Inferior parietal cortex (tissue), 1 donor: ENCODE measurements around the gene C8B.

Experiments
- DNase-seq: peaks from one replicate; pipeline ENCODE4 v3.0.0-alpha.2; 2016; ENCODE audit errors: extremely low spot score

The C8B gene

GRCh38 chr1:56972976-56973375 is 7.2 kb upstream of the C8B start:
- no peak for DNase-seq

GRCh38 chr1:56970280-56970679 is 4.5 kb upstream of the C8B start:
- DNase-seq, result no peak

DNA sequence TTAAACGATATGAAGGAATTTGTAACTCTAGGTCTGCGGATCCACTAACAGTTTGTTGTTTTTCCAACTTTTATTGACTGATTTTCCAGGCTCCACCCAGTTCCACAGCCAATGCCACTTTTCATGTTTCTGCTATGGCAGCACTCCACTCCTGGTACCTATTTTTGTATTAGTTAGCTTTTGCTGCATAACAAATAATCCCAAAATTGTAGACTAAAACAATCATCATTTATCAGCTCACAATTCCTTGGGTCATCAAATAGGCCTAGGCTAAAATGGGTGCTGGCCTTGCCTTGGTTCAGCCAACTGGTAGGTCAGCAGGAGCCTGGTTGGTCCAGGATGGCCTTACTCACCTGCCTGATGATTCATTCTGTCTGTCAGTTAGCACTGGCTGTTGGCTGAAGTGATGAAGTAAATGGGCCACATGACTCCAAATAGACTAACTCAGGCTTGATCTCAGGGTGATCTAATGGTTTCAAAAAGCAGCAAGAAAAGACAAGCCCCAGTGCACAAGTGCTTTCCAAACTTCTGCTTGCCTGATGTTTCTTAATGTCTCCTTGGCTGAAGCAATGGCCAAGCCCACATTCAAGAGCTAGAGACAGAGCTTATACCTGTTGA is 3.2 kb upstream of the C8B start:
- no peak for DNase-seq

- no peak for DNase-seq
These were observed 2.4 kb upstream of the C8B start for GRCh38 chr1:56967900-56968832.

- no peak for DNase-seq
These were observed 1.5 kb upstream of the C8B start for GRCh38 chr1:56967355-56967754.

DNA sequence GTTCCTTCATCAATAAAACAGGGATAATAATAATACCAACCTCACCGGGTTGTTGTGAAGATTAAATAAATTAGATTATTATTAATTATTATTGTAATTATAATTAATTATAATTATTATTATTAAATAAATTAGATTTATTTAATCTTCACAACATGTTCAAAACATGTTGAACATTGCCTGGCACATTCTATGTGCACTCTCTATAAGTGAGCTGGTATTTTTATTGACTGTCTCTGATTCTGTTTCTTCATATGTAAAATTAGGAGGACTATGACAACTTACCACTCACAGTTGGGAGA is 834 bp upstream of the C8B start:
- DNase-seq, result no peak

DNA sequence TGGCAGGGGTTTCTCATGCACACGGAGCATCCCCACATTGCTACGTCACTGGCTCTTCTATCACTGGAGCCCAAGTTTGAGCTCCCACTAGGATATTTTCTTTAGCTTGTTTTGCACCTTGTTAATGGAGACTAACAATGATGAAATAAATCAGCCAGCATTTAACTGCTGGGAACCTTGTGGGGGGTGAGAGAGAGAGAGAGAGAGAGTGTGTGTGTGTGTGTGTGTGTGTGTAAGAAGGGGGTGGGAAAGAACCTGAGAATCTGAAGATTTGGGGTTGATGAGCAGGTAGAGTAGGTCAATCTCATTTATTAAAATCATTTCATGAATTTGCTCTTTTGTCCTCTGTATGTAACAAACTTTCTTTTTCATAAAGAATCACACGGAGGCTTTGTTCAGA is 624 bp downstream of the C8B start:
- DNase-seq, result no peak

GRCh38 chr1:56964349-56965017 is 1.3 kb downstream of the C8B start:
- no peak for DNase-seq

- no peak for DNase-seq
These were observed 2.1 kb downstream of the C8B start for GRCh38 chr1:56963667-56964066.

GRCh38 chr1:56961426-56961825 is 4.4 kb downstream of the C8B start:
- DNase-seq, result no peak

- DNase-seq, result no peak
These were observed 7.3 kb downstream of the C8B start for GRCh38 chr1:56958526-56958925.

GRCh38 chr1:56957931-56958330 is 7.9 kb downstream of the C8B start:
- no peak for DNase-seq

GRCh38 chr1:56954664-56955063 is 11.2 kb downstream of the C8B start:
- no peak for DNase-seq

GRCh38 chr1:56953386-56953785 is 12.4 kb downstream of the C8B start:
- no peak for DNase-seq

DNA sequence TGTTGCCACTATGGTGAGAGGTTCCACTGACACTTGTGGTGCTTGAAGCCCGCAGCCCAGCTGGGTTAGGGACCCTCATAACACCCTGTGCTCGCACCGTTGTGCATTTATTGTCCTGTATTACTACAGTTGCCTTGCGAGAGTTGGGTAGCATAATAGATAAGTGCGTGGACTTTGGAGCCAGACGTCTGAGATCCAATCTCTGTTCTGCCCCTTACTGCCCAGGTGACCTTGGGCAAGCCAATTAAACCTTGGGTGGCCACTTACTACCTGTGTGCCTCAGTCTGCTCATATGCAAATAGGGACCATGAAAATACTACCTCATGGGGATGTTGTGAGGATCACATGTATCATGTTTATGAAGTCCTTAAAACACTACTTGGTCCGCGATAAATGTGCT is 13.3 kb downstream of the C8B start:
- DNase-seq, result no peak

- no peak for DNase-seq
These were observed 17.3 kb downstream of the C8B start for GRCh38 chr1:56948403-56949023.

GRCh38 chr1:56940039-56940438 is 25.8 kb downstream of the C8B start:
- no peak for DNase-seq

GRCh38 chr1:56939209-56939608 is 26.6 kb downstream of the C8B start:
- DNase-seq, result no peak

DNA sequence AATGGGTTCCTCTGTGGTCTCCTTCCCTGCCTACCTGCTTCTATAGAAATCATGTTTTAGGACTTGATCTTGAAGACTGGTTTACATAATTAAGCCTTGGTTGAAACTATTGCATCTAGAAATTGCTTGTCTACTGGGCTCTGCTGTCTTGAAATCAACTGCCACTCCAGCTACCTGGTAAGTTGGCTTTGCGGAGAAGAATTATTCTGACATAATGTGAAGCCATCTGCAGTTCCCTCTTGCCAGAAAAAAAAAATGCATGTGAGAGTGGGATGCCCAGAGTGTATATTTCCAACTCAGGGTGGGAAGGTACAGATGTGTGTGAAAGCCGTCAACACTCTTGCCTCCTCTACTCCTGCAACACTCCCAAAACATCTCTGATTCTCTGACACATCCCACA is 27.2 kb downstream of the C8B start:
- DNase-seq, result no peak

DNA sequence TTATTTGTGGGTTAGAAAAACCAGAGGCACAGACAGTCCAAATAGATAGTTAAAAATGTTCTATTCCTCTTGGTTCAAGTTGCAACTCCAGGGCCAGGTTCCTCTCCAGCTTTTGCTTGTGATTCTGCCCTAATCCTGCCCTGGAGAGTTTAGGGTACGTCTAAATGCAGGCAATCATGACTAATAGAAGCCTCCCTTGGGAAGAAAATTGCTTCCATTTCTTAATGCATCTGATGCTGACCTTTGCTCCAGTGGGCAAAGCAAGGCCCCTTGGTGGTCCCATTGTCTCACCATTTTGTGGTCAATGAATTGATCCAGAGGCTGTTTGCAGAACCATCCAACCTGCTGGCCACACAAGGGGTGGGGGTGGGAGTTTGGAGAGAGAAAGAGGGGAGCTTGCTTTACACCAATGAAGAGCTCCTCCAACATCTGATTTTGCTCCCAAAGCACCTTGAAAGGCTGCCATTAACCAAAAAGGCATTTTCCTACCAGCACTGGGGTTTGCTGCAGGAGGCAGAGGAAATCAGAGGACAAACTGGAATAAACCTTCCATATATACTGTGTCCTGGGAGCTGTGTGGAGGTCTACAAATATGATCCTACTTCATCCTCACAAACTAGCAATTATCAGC is 31.3 kb downstream of the C8B start:
- DNase-seq, result no peak

DNA sequence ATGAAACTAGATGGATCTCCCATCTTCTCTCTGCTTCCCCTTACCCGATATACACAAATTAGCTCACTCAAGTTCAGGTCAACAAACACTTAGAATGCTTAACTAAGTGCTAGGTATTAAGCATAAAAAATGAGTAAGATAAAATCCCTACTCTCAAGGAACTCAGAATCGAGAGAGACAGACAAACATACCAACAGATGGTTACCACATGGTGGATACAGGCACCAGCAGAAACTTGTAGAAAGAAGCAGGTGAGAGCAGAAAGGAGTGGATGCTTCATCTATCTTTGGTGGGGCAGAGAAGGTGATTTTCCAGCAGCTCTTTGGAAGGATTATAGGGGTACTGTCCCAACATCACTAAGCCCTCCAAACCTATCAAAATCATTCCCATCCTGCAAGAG is 32.2 kb downstream of the C8B start:
- DNase-seq, result no peak

DNA sequence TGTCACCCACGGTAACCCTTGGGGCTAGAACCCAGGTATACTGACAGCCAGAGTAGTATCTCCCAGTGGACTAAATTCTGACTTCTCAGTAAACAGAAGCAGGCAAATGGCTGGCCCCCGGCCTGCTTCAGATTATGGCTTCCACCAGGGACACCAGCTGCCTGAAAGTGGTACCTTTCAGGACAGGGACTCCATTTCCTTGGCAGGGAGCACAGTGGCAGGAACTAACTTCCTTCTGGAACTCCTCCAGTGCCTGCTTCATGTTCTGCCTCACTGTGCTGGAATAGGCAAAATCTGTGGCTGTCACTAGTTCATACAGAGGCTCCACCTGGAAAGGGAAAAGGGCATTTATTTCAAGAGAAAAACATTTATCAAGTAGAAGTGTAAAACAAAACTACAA is 32.7 kb downstream of the C8B start:
- DNase-seq, result no peak
